Measurements from ENCODE around the gene ISCA1.
"Not testable (repeated sequence)": the region's sequence is repeated elsewhere in the genome, so short reads cannot be mapped to it uniquely, and the experiment has no call there.

ISCA1 gene

DNA sequence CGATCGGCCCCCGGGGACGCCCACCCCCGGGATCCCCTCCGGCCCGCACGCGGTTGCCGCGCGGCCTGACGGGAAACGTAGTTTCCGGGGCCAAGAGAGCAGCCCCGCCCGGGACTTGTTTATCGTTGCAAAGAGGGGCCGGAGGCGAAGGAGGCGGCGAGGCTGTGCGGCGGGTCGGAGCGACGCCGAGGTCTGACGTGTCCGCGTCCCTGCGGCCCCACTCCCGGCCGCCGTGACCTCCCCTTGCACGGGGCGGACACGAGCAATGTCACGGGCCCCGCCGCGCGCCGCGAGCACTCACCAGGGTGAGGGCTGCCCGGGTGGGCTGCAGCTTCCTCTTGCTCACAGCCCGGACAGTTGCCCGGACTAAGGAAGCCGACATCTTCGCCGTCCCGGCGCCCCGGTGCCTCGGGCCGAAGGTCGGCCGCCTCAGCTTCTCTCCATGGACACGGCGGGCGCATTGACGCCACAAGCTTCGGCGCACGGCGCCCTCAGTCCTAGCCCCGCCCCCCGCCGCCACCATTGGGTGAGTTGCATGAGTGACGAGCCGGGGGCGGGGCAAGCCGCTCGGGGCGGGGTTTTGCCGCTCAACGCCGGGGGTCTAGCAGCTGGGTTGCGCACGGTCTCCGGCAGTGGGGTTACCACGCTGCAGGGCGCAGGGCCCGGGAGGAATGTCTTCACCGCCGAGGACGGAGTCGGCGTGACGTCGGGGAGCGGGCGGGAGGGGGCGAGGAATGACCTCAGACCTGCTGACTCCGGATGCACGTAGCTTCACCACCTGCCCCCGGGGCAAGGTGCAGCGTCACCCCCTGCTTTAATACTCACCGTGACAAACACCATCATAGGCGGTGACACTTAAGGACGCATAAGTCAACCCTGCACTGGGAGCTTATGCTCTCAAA, at the start of gene ISCA1:
TSS of gene ISCA1 (minus strand) at position 462 of the 902 bp plus-strand sequence. CDS start at position 382, 80 bp downstream.
- DNase-seq (ENCODE audit: low read depth in 2 of 3, low spot score in 2 of 3): peak; percentile 94 to 99 (median 97)

GRCh38 chr9:86330186-86330585, 47.8 kb upstream of the ISCA1 start:
- DNase-seq (ENCODE audit: low read depth in 2 of 3, low spot score in 2 of 3): no peak

- no peak for DNase-seq (ENCODE audit: low read depth in 2 of 3, low spot score in 2 of 3)
These were observed 47.3 kb upstream of the ISCA1 start for GRCh38 chr9:86329649-86330048.

- DNase-seq (ENCODE audit: low read depth in 2 of 3, low spot score in 2 of 3): no peak
These were observed 45.8 kb upstream of the ISCA1 start for GRCh38 chr9:86328156-86328555.

DNA sequence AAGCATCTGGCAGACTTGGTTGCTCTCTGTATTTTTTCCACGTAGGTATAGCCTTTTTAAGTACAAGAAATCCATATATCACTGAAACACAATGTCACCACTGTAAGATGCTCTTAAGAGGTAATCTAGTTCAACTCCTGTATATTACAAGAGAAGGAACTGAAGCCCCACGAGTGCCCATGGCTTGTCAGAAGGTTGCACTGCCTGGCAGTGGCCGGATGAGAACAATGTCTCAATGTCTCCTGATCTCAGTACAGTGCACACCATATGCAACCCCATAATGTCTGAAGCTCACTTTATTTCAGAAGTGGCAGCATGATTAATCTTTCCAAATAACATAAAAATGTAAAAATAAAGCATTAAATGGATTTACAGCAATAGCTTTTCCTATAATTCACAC, 44.2 kb upstream of the ISCA1 start:
- no peak for DNase-seq (ENCODE audit: low read depth in 2 of 3, low spot score in 2 of 3)

GRCh38 chr9:86324901-86325300, 42.6 kb upstream of the ISCA1 start:
- no peak for DNase-seq (ENCODE audit: low read depth in 2 of 3, low spot score in 2 of 3)

DNA sequence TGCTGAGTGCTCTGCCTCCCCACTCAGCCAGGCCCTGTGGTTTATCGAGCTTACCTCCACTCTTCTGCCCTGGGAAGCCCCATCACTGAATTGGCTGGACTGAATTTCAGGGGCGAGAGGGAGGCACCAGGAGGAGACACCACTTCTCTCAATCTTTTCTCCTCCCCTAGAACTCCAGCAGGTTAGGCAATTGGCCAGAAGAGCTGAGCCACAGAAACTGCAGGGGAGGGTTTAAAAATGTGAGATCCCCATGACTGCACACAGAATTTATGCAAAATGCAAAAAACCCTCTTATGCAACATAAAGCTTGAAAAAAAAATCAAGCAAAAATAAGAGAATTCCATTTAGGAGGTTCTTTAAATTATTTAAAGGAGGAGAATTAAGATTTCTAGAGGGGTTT, 42.0 kb upstream of the ISCA1 start:
- no peak for DNase-seq (ENCODE audit: low read depth in 2 of 3, low spot score in 2 of 3)

DNA sequence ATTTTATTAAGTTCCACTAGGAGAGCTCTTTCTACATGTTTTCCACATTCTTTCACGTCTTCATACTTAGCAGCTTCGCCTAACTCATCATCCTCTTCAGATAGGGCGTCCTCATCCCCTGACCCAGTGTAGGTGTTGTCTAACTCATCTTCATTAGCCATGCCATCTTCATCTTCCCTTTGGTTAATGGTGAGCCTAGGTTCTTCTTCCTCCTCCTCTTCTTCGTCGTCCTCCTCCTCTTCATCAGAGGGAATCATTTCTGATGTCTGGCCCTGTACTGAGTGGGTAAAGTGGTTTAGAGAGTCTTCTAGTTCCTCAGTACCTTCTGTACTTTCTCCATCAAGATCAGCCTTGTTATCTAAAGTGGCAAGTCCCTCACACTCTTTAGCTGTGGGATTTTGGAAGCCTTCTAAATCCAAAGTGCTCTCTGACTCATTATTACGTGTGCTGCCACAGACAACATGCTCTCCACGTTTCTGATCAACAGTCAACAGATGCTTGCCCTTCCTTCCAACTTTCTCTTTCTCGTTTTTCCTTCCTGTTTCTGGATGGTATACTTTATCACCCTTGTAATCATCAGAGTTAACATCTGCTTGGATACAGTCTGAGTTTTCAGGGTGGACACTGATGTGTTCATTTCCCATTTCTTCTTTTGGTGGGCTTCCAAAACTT, 40.8 kb upstream of the ISCA1 start:
- DNase-seq (ENCODE audit: low read depth in 2 of 3, low spot score in 2 of 3): no peak

DNA sequence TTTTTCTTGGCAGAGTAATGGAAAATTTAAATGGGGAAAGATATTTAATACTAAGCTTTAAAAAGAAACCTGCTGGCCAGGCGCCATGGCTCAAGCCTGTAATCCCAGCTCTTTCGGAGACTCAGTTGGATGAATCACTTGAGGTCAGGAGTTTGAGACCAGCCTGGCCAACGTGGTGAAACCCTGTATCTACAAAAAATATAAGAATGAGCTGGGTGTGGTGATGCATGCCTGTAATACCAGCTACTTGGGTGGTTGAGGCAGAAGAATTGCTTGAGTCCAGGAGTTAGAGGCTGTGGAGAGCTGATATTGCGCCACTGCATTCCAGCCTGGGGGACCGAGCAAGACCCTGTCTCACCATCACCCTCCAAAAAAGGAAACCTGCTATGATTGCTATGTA, 39.0 kb upstream of the ISCA1 start:
- DNase-seq (ENCODE audit: low read depth in 2 of 3, low spot score in 2 of 3): no peak

DNA sequence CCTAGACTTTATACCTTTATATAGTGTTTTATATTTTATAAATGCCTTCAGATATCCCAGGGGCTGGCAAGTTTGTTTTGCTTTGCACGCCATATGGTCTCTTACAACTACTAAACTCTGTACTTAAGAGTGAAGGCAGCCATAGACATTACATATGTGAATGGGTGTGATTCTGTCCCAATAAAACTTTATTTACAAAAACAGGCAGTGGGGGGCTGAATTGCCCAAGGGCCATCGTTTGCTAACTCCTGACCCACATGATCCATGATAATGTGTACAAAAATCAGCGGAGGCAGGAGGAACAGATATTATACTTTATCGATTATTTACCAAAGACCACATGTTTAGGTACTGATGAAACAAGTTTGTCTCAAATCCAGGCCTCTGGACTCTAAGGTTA, 35.8 kb upstream of the ISCA1 start:
- DNase-seq (ENCODE audit: low read depth in 2 of 3, low spot score in 2 of 3): no peak

- DNase-seq (ENCODE audit: low read depth in 2 of 3, low spot score in 2 of 3): no peak
These were observed 32.7 kb upstream of the ISCA1 start for GRCh38 chr9:86315078-86315477.

- not testable (repeated sequence) for DNase-seq (ENCODE audit: low read depth in 2 of 3, low spot score in 2 of 3)
These were observed 30.6 kb upstream of the ISCA1 start for GRCh38 chr9:86312959-86313358.

GRCh38 chr9:86308687-86309086, 26.3 kb upstream of the ISCA1 start:
- no peak for DNase-seq (ENCODE audit: low read depth in 2 of 3, low spot score in 2 of 3)

DNA sequence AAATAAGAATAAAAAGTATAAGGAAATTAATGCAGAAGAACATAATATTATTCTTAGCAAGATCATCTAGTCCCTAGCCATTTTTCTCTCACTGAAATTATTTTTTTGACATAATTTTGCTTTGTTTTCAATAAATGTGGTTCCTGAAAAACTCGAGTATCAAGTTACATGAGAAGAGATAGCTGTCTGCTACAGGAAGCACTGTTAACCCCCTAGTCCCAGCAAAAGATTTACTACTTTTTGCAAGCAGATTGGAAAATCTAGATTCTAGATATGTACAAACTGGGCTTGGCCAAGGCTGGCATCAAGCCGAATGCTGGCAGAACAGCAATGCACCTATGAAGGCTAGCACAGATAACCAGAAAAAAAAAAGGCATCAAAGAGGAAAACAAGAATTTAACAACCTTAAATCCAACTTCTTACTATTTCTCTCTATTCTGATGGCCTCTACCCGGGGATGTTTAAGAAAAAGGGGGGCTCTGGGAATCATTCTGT, 21.9 kb upstream of the ISCA1 start:
- DNase-seq (ENCODE audit: low read depth in 2 of 3, low spot score in 2 of 3): no peak

GRCh38 chr9:86303316-86303975, 21.1 kb upstream of the ISCA1 start:
- DNase-seq (ENCODE audit: low read depth in 2 of 3, low spot score in 2 of 3): no peak

- DNase-seq (ENCODE audit: low read depth in 2 of 3, low spot score in 2 of 3): no peak
These were observed 19.3 kb upstream of the ISCA1 start for GRCh38 chr9:86301686-86302085.

GRCh38 chr9:86300701-86301100, 18.4 kb upstream of the ISCA1 start:
- no peak for DNase-seq (ENCODE audit: low read depth in 2 of 3, low spot score in 2 of 3)

DNA sequence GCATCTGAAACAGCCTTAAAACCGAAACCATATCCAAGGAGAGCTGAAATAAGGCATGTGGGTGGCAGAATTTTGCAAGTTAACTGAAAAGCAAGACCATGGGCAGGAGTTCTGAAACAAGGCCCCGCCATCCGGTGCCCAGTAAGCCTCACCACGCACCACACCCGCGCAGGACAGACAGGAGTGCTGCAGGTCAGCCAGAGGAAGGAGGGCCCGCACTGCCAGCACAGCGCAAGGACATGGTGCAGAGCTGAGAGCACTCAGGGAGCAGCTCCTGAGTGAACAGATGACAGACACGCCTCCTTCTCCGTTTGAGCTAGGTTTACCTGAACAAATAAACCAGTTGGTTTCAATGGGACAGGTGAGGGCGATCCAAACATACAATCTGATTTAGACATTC, 16.5 kb upstream of the ISCA1 start:
- DNase-seq (ENCODE audit: low read depth in 2 of 3, low spot score in 2 of 3): no peak

GRCh38 chr9:86290341-86290740, 8.0 kb upstream of the ISCA1 start:
- not testable (repeated sequence) for DNase-seq (ENCODE audit: low read depth in 2 of 3, low spot score in 2 of 3)

DNA sequence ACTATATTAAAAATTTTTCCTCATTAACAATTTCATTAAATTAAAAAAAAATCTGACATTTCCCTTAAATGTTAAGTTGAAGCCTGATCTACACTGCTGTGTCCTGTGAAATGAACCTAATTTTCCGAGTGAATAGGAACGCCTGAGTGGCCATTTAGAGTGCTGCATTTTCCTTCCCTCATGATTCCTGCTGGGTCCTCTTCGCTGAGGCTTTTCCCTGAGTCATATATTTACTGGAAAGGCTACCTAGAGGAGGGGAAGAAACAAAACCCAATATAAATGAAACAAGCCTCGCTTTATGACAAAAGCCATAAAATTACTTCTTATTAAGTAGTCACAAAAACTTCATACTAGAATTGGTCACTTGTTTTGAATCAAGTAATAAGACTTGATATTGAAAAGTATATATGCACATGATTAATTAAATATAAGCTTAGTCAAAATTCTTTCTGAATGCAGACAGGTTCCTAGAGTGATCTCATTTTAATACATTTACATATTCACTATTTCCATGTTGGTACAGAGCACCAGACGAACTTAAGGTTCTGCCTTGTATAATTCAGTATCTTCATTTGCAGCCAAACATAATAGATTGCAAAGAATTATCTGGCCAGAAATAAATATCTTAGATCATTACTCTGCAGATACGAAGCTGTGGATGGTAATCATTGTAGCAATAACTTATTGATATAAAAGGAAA, 6.3 kb upstream of the ISCA1 start:
- no peak for DNase-seq (ENCODE audit: low read depth in 2 of 3, low spot score in 2 of 3)

- DNase-seq (ENCODE audit: low read depth in 2 of 3, low spot score in 2 of 3): no peak
These were observed 4.7 kb upstream of the ISCA1 start for GRCh38 chr9:86287013-86287412.
